HG03025 (cell line): ENCODE measurements around the gene PIGQ.

Experiments
- ATAC-seq: cut with Tn5 transposase; IDR thresholded peaks from one replicate; pipeline ENCODE4 v1.9.1; 2021; ENCODE audit warnings: mild to moderate bottlenecking, moderate library complexity; ENCODE audit not compliant: unreplicated experiment, low FRiP score

PIGQ gene

GRCh38 chr16:569445-570254 is at the start of gene PIGQ:
PIGQ (plus strand) TSS chr16:569968; CDS start chr16:574075, 4,107 bp downstream.
- no peak for ATAC-seq

- ATAC-seq = no peak
Observed at GRCh38 chr16:520847-521246, 48.9 kb upstream of the PIGQ start.

GRCh38 chr16:521381-522210 is 48.2 kb upstream of the PIGQ start:
- no peak for ATAC-seq

- ATAC-seq = no peak
Observed at GRCh38 chr16:522320-523096, 47.3 kb upstream of the PIGQ start.

- ATAC-seq = no peak
Observed at GRCh38 chr16:523097-523741, 46.5 kb upstream of the PIGQ start.

- ATAC-seq = no peak
Observed at GRCh38 chr16:524274-525040, 45.3 kb upstream of the PIGQ start.

GRCh38 chr16:525123-525519 is 44.6 kb upstream of the PIGQ start:
- no peak for ATAC-seq

GRCh38 chr16:525520-526180 is 44.1 kb upstream of the PIGQ start:
- ATAC-seq = no peak

GRCh38 chr16:526181-527014 is 43.4 kb upstream of the PIGQ start:
- no peak for ATAC-seq

- ATAC-seq = peak; percentile 66
Observed at GRCh38 chr16:527015-527903, 42.5 kb upstream of the PIGQ start, which contains the start of gene CAPN15. CAPN15 (plus strand) TSS chr16:527712; CDS start chr16:546839, 19,127 bp downstream.

- peak; percentile 5 for ATAC-seq
Observed at GRCh38 chr16:528111-529011, 41.4 kb upstream of the PIGQ start.

GRCh38 chr16:529012-529575 is 40.7 kb upstream of the PIGQ start:
- no peak for ATAC-seq

GRCh38 chr16:530111-530817 is 39.5 kb upstream of the PIGQ start:
- no peak for ATAC-seq

GRCh38 chr16:531494-532125 is 38.2 kb upstream of the PIGQ start:
- ATAC-seq = no peak
